ENCODE measurements around the gene GNG2. TPM values are rescaled to one million over a fixed set of nuclear protein-coding genes. Genes with fewer than 3 reads are reported as not detected.

The GNG2 gene
- total and polyA plus RNA-seq, 10 of the 15 experiments (the other 5 are each of a cell fraction or from before 2014, with no cell fraction given), result 31.6 to 114 (median 66.4) TPM

DNA sequence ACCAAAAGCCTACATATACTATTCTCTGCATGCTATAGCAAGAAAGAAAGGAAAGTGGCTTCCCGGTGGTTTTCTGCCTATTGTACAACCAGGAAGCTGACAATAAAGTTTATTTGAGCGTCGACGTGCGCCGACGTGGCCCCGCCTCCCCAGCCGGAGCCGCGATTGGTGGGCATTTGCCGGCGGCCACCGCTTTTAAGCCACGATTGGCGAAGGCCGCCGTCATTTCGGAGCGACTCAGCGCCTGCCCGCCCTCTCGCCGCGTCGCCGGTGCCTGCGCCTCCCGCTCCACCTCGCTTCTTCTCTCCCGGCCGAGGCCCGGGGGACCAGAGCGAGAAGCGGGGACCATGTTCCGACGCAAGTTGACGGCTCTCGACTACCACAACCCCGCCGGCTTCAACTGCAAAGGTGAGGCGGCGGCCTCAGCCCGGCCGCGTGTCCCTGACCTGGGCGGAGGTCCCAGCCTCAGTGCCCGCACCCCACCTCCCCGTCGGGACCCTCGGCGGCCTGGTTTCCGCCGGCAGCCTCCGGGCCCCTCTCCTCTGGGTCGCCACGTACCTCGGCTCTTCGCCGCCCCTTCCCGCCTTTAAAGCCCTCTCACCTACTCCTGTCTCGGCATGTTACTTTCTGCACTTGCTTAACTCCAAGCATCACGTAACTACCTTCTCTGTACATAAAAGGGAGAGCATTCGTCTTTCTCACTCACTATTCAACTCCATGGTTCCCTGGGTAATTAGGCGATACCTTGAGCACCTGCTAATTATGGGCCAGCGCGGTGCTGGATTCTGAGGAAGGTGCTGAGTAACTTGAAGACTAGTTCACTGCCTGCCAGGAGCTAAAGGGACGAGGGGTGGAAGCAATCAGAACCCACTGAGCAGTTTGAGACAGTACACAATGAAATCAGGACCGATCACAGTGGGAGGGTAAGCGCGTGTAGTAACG, 129.2 kb downstream of the GNG2 start, which contains the start of gene RTRAF (continued):
- TF ChIP-seq, protein P1, sequence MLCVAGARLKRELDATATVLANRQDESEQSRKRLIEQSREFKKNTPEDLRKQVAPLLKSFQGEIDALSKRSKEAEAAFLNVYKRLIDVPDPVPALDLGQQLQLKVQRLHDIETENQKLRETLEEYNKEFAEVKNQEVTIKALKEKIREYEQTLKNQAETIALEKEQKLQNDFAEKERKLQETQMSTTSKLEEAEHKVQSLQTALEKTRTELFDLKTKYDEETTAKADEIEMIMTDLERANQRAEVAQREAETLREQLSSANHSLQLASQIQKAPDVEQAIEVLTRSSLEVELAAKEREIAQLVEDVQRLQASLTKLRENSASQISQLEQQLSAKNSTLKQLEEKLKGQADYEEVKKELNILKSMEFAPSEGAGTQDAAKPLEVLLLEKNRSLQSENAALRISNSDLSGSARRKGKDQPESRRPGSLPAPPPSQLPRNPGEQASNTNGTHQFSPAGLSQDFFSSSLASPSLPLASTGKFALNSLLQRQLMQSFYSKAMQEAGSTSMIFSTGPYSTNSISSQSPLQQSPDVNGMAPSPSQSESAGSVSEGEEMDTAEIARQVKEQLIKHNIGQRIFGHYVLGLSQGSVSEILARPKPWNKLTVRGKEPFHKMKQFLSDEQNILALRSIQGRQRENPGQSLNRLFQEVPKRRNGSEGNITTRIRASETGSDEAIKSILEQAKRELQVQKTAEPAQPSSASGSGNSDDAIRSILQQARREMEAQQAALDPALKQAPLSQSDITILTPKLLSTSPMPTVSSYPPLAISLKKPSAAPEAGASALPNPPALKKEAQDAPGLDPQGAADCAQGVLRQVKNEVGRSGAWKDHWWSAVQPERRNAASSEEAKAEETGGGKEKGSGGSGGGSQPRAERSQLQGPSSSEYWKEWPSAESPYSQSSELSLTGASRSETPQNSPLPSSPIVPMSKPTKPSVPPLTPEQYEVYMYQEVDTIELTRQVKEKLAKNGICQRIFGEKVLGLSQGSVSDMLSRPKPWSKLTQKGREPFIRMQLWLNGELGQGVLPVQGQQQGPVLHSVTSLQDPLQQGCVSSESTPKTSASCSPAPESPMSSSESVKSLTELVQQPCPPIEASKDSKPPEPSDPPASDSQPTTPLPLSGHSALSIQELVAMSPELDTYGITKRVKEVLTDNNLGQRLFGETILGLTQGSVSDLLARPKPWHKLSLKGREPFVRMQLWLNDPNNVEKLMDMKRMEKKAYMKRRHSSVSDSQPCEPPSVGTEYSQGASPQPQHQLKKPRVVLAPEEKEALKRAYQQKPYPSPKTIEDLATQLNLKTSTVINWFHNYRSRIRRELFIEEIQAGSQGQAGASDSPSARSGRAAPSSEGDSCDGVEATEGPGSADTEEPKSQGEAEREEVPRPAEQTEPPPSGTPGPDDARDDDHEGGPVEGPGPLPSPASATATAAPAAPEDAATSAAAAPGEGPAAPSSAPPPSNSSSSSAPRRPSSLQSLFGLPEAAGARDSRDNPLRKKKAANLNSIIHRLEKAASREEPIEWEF (IDR thresholded peaks at IDR 0.05; ENCODE audit: insufficient replicate concordance, low read depth, low read length), result no peak
- TF ChIP-seq YY1 (IDR thresholded peaks at IDR 0.05; ENCODE audit: low read depth, low read length), result peak; percentile 60; the same call in 1 of the 2 replicates
- peak; percentile 78 for TF ChIP-seq PML (IDR thresholded peaks at IDR 0.05; ENCODE audit: low read length)
- peak; percentile 62; the same call in 1 of the 2 replicates for TF ChIP-seq TCF7 (IDR thresholded peaks at IDR 0.05; ENCODE audit: borderline replicate concordance)
- TF ChIP-seq TARDBP (IDR thresholded peaks at IDR 0.05; ENCODE audit: borderline replicate concordance), result peak; percentile 96
- TF ChIP-seq IRF3 (IDR thresholded peaks at IDR 0.05), result peak; percentile 87
- peak; percentile 92 for TF ChIP-seq CHD2 (IDR thresholded peaks at IDR 0.05; ENCODE audit: borderline replicate concordance, low read depth, low read length)
- TF ChIP-seq ZNF622 (IDR thresholded peaks at IDR 0.05), result no peak
- TF ChIP-seq BACH1 (IDR thresholded peaks at IDR 0.05; ENCODE audit: borderline replicate concordance), result peak; percentile 41; the same call in 1 of the 2 replicates
- peak; percentile 65 for TF ChIP-seq RELB (IDR thresholded peaks at IDR 0.05; ENCODE audit: low read depth)
- peak; percentile 97 for TF ChIP-seq POLR2A (IDR thresholded peaks at IDR 0.05; ENCODE audit: low read depth, low read length)
- no peak for TF ChIP-seq RCOR1 (conservative IDR thresholded peaks at IDR 0.05; ENCODE audit: low read depth, low read length)
- TF ChIP-seq BMI1 (IDR thresholded peaks at IDR 0.05; ENCODE audit: borderline replicate concordance), result no peak
- TF ChIP-seq PKNOX1 (IDR thresholded peaks at IDR 0.05), result peak; percentile 98
- TF ChIP-seq TCF12 (IDR thresholded peaks at IDR 0.05; ENCODE audit: low read depth, low read length), result peak; percentile 12; the same call in 1 of the 2 replicates
- TF ChIP-seq ASH2L (IDR thresholded peaks at IDR 0.05; ENCODE audit: borderline replicate concordance, low read depth), result no peak; the same call in 1 of the 2 replicates
- peak; percentile 66; the same call in 1 of the 2 replicates for TF ChIP-seq SMAD5 (IDR thresholded peaks at IDR 0.05; ENCODE audit: low read depth)
- peak; percentile 17 for TF ChIP-seq MEF2B (IDR thresholded peaks at IDR 0.05; ENCODE audit: partially characterized antibody, poor library complexity, severe bottlenecking)
- peak; percentile 97 for TF ChIP-seq CREM (IDR thresholded peaks at IDR 0.05; ENCODE audit: low read depth)
- no peak for TF ChIP-seq SPI1 (IDR thresholded peaks at IDR 0.05; ENCODE audit: borderline replicate concordance, insufficient read depth, low read depth, low read length)
